AG04450 (cell line): ENCODE data around the gene OR6X1. TPM values are rescaled to one million over a fixed set of nuclear protein-coding genes. Genes with fewer than 3 reads are reported as not detected.

Source experiments
- CTCF ChIA-PET: fragments of 300-600, 350-600 bp; formaldehyde crosslinking; extraction: SDS; loops from one replicate; lab custom pipeline; 2022; ENCODE audit warnings: antibody characterized with exemption, inconsistent platforms; lab: Charles Lee
- POLR2A ChIA-PET: fragments of 350-600 bp; formaldehyde crosslinking; extraction: SDS; loops from one replicate; lab custom pipeline; 2021; ENCODE audit warnings: antibody characterized with exemption, inconsistent platforms; lab: Yijun Ruan, JAX
- DNase-seq: peaks from one replicate; pipeline ENCODE4 v3.0.0-alpha.2; 2011; ENCODE audit warnings: low read depth, low spot score
- H3K27ac ChIP-seq: one replicate; pipeline ENCODE4 v1.5.1; 2012; ENCODE audit warnings: low read depth, low read length, control low read depth
- H3K27me3 ChIP-seq: one replicate; pipeline ENCODE4 v1.6.0; 2012; ENCODE audit warnings: low read length; ENCODE audit not compliant: control insufficient read depth, insufficient read depth
- H3K4me3 ChIP-seq: 2 replicates; pipeline ENCODE4 v1.5.1; 2011; ENCODE audit warnings: mild to moderate bottlenecking, low read depth, low read length, control low read depth
- H3K9me3 ChIP-seq: 2 replicates; pipeline ENCODE4 v1.5.1; 2012; ENCODE audit warnings: low read length; ENCODE audit not compliant: control insufficient read depth, insufficient read depth
- CTCF ChIP-seq: IDR thresholded peaks from 2 replicates; pipeline ENCODE4 v1.5.1; 2011; ENCODE audit warnings: low read depth, low read length, control low read depth, inconsistent platforms
- polyA plus RNA-seq: library from polyadenylated mRNA; depleted of rRNA; stranded (reverse); fragments of >200 nt; gene quantifications from 2 replicates; pipeline ENCODE4 v1.2.3, GENCODE V29; 2011

OR6X1 gene
- polyA plus RNA-seq, 1 experiment, result not detected

DNA sequence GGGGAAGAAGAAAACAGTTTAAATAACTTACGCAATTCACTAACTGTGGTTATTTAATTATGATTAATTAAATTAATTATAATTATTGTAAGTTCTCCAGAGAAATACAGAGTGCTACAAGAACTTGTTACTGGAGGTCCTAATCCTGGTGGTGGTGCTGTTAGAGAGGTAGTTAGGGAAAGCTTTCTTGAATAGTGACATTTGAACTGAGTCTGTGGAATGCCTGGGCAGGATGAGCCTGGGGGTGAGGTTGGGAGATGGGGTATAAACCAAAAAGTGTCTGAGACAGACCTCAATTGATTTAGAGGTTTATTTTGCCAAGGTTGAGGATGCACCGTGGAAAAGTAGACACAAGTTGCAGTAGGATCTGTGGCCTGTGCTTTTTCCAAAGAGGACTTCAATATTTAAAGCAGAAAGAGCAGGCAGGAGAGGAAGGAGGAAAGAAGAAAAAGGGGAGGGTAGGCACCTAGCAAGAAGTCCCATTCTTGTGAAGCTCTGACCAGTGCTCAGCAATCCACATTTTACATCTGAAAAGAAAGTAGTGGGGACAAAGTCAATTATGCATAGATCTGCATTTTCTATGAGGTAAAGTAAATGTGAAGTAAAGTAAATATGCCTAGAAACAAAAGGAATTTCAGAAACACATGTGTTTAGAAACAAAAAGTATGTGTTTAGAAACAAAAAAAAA lies 8.4 kb downstream of the OR6X1 start:
- Histone ChIP-seq H3K9me3 (no peaks in the 10 kb centered on the region), H3K27ac (no peak overlapping the region), H3K27me3 (peaks cover 2% of the 10 kb centered on the region), H3K4me3 (no peak overlapping the region)
- ChIA-PET CTCF (interaction anchor here (0.8 to 1.3 kb wide), 2 partner anchors 35 to 1091 kb away, joined by 4 to 5 read pairs; no protein-coding TSS in a partner anchor), POLR2A (no interaction called here)
- no peak for TF ChIP-seq CTCF
- no peak for DNase-seq

GRCh38 chr11:123742724-123743120 lies 11.6 kb downstream of the OR6X1 start:
- H3K27ac ChIP-seq, result no peak overlapping the region
- TF ChIP-seq CTCF, result no peak
- ChIA-PET CTCF (interaction anchor here (0.6 kb wide), 3 partner anchors 90 to 723 kb away, joined by 3 to 6 read pairs (median 4); no protein-coding TSS in a partner anchor), POLR2A (no interaction called here)
- H3K9me3 ChIP-seq, result no peaks in the 10 kb centered on the region
- no peak for DNase-seq
- peaks cover 2% of the 10 kb centered on the region for H3K27me3 ChIP-seq
- H3K4me3 ChIP-seq, result no peak overlapping the region; the same call in 1 of the 2 replicates

- Histone ChIP-seq H3K27me3 (peaks cover 2% of the 10 kb centered on the region), H3K9me3 (no peaks in the 10 kb centered on the region), H3K4me3 (peak overlapping the region; percentile 85), H3K27ac (no peak overlapping the region)
- DNase-seq, result no peak
- POLR2A ChIA-PET, result no interaction called here
- CTCF ChIA-PET, result no interaction called here
- no peak for TF ChIP-seq CTCF
These were observed 12.1 kb downstream of the OR6X1 start for GRCh38 chr11:123742031-123742723.

- Histone ChIP-seq H3K9me3 (no peaks in the 10 kb centered on the region), H3K27me3 (no peaks in the 10 kb centered on the region), H3K27ac (peak within 1 kb of the TSS; percentile 47), H3K4me3 (peak within 1 kb of the TSS; percentile 85)
- ChIA-PET CTCF (no interaction called here), POLR2A (no interaction called here)
- TF ChIP-seq CTCF, result 0 out of 2 replicates have a peak, but pooled peaks have one; percentile 7
- DNase-seq, result peak; percentile 66
These were observed 12.9 kb downstream of the OR6X1 start, which contains the start of gene ZNF202 for GRCh38 chr11:123741159-123742030. TSS of gene ZNF202 (minus strand) at chr11:123741660. CDS start at chr11:123730888, 10,772 bp downstream.
